ENCODE results near the gene SYT14. TPM values are rescaled to one million over a fixed set of nuclear protein-coding genes. Genes with fewer than 3 reads are reported as not detected.

SYT14 gene
- total RNA-seq, 1 donor from 2014 or later, result not detected

DNA sequence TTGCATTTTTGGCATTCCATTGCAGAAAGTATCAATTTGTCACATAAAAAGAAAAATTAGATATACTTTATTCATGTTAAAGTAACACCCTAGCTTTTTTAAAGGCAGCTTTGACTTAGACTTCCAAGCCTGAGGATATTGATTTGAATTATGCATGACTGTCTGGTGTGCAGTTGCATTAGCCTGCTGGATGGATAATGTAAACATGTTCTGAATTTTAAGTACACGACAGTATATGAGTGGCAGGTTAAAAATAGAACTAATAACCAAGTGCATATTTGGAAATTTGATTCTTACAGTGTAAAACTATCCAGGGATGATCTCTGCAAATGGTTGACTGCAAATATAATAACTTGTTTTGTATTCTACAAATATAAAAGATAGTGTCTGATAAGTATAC is 124.0 kb downstream of the SYT14 start:
- POLR2A ChIA-PET, result no interaction called here
- CTCF ChIA-PET, result no interaction called here
- TF ChIP-seq, protein P1, sequence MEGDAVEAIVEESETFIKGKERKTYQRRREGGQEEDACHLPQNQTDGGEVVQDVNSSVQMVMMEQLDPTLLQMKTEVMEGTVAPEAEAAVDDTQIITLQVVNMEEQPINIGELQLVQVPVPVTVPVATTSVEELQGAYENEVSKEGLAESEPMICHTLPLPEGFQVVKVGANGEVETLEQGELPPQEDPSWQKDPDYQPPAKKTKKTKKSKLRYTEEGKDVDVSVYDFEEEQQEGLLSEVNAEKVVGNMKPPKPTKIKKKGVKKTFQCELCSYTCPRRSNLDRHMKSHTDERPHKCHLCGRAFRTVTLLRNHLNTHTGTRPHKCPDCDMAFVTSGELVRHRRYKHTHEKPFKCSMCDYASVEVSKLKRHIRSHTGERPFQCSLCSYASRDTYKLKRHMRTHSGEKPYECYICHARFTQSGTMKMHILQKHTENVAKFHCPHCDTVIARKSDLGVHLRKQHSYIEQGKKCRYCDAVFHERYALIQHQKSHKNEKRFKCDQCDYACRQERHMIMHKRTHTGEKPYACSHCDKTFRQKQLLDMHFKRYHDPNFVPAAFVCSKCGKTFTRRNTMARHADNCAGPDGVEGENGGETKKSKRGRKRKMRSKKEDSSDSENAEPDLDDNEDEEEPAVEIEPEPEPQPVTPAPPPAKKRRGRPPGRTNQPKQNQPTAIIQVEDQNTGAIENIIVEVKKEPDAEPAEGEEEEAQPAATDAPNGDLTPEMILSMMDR (IDR thresholded peaks at IDR 0.05), result no peak
- Mint-ChIP-seq H3K27me3 (no peaks in the 10 kb centered on the region), H3K36me3 (ENCODE audit: low read depth) (no peaks in the 10 kb centered on the region), H3K4me3 (no peak overlapping the region), H3K9me3 (peaks cover 6% of the 10 kb centered on the region), H3K4me1 (no peaks in the 10 kb centered on the region), H3K27ac (no peak overlapping the region)
- DNase-seq (no peak), ATAC-seq (ENCODE audit: low read depth) (no peak)
- intact Hi-C loops (cut with micrococcal nuclease), result no loop called here

DNA sequence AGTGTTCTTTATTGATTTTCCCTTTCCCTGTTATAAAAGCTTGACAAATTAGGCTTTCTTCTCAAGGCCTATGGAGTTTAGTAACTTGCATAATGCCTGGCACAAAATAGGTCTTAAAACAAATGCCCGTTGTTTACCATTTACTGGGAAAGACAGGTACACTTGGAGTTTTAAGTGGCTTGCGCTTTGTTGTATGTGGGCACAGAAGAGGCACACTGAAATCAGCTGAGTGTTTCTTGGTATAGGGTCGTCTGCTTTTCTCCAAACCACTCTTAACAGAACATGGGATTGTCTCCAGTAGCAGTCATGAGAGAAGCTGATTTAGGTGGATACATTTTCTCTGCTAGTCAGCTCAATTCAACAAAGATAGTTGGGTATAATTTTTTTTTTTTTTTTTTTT is 132.5 kb downstream of the SYT14 start:
- Mint-ChIP-seq H3K4me3 (no peak overlapping the region), H3K4me1 (no peaks in the 10 kb centered on the region), H3K9me3 (peaks cover 6% of the 10 kb centered on the region), H3K36me3 (ENCODE audit: low read depth) (no peaks in the 10 kb centered on the region), H3K27ac (no peak overlapping the region), H3K27me3 (peaks cover 3% of the 10 kb centered on the region)
- intact Hi-C loops (cut with micrococcal nuclease), result no loop called here
- TF ChIP-seq, protein P1 (IDR thresholded peaks at IDR 0.05), result no peak
- no peak for ATAC-seq (ENCODE audit: low read depth)
- DNase-seq, result no peak
- ChIA-PET POLR2A (no interaction called here), CTCF (no interaction called here)

DNA sequence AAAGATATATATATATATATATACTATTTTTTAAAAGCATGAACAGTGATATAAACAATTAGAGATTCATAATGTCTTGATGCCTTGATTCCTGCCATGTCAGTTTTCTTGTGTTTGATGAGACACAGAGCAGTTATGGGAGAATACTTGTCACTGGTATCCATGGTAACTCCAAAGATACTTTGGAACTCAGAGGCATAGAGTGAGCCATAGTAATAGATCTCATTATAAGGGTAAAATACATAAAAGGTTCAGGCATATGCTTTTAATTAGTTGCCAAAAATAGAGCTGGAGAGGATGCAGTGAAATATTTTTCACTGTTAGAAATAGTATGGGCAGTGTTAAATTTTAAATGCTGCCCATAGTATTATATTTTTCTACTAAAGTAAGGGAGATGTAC is 134.1 kb downstream of the SYT14 start:
- TF ChIP-seq, protein P1 (IDR thresholded peaks at IDR 0.05), result no peak
- POLR2A ChIA-PET, result no interaction called here
- Mint-ChIP-seq H3K9me3 (peaks cover 2% of the 10 kb centered on the region), H3K4me3 (no peak overlapping the region), H3K27me3 (peaks cover 5% of the 10 kb centered on the region), H3K27ac (no peak overlapping the region), H3K36me3 (ENCODE audit: low read depth) (no peaks in the 10 kb centered on the region), H3K4me1 (no peaks in the 10 kb centered on the region)
- CTCF ChIA-PET, result no interaction called here
- ATAC-seq (ENCODE audit: low read depth) (no peak), DNase-seq (no peak)
- intact Hi-C loops (cut with micrococcal nuclease), result no loop called here

DNA sequence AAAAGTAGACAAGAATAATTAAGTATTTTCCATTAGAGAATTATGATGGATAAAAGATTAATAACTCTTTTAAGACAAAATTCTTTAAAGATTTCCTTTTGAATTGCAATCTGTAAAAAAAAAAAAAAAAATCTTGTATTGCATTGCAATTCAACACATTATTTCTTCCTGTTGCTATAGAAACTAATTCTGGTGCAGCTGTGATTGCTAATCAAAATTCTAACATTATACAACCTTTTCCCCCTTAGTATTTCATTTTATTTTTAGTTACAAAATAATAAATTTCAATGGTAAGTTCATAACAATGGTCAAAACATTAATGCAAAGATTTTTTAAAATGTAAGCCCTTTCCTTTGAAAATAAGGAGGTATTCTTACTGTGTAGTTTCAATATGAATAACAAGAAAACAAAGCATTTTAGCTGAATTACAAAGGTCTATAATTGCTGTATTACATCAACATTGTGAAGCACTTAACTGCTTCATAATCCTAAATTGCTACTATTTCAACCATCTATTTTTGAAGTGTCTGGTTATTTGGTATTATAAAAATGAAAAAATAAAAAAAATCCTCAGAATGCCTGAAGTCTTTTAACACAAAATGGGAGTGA is 135.0 kb downstream of the SYT14 start:
- CTCF ChIA-PET, result no interaction called here
- Mint-ChIP-seq H3K4me3 (no peak overlapping the region), H3K4me1 (no peaks in the 10 kb centered on the region), H3K27ac (no peak overlapping the region), H3K36me3 (ENCODE audit: low read depth) (no peaks in the 10 kb centered on the region), H3K9me3 (no peaks in the 10 kb centered on the region), H3K27me3 (peaks cover 2% of the 10 kb centered on the region)
- TF ChIP-seq, protein P1 (IDR thresholded peaks at IDR 0.05), result no peak
- DNase-seq, result no peak
- POLR2A ChIA-PET, result no interaction called here
- ATAC-seq (ENCODE audit: low read depth), result no peak
- intact Hi-C loops (cut with micrococcal nuclease), result no loop called here

DNA sequence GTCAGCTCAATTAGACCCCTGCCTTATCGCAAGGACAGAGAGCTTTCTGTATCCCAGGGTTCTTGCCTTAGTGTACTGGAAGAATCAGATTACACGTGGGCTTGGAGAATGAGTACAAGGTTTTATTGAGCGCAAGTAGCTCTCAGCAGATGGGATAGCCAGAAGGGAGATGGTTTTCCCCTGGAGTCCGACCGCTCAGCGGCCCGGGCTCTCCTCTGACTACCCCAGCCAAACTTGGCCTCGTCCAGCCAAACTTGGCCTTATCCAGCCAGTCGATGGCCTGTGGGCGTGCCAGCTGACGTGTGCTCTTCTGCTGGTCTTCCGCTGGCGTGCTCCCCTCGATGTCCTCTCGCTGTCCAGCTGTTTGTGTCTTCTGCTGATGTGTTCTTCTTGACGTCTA is 136.9 kb downstream of the SYT14 start:
- H3K36me3 Mint-ChIP-seq (ENCODE audit: low read depth), result no peaks in the 10 kb centered on the region
- no peaks in the 10 kb centered on the region for H3K9me3 Mint-ChIP-seq
- peaks cover 2% of the 10 kb centered on the region for H3K27me3 Mint-ChIP-seq
- ChIA-PET CTCF (no interaction called here), POLR2A (no interaction called here)
- TF ChIP-seq, protein P1 (IDR thresholded peaks at IDR 0.05), result no peak
- H3K27ac Mint-ChIP-seq, result no peak overlapping the region
- H3K4me1 Mint-ChIP-seq, result no peaks in the 10 kb centered on the region
- no peak for ATAC-seq (ENCODE audit: low read depth)
- no peak for DNase-seq
- intact Hi-C loops (cut with micrococcal nuclease), result no loop called here
- H3K4me3 Mint-ChIP-seq, result no peak overlapping the region
